ENCODE data around the gene PARP6.
A peak's percentile ranks its signal among the peaks of the same experiment; 100 is the strongest.

Gene PARP6

DNA sequence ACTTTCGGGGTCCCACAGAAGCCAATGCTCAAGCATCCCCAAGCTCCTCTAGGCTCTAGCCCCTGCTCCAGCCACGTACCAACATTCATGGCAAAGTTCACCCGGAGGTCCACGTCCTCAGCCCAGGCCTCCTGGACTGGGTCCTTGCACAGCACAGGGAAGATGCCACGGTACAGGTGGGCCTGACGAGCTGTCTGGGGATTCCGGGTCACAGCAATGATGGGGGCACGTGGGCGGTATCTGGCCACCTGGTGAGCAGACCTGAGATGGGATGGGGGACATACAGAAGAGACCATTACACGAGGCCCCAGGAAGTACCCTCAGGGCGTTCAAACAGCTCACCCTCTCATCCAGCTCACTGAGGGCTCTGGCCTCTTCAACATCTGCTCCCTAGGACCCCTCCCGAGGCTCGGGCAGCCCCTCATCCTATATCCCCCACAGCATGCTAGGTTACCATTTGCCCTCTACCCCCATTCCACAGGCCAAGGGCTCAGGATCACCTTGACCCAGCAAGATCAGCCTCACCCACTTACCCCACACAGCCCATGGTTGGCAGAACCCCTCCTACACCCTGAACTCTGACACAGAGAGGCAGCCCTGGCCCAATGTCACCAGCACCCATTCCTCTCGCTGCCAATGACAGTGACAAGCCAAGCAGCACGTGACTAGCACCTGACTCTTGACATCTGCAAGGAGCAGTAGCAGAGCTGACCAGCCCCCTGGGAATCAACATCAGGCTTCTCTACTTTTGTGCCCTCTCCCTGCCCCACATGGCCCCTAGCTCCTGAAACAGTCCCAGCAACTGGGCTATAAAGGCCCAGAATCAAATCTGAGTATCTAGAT lies 71.7 kb downstream of the PARP6 start:
- peaks cover 85% of the 10 kb centered on the region for H4K20me1 ChIP-seq (ENCODE audit: insufficient read depth, low read length)
- H3K36me3 ChIP-seq (replicated peaks; ENCODE audit: low read depth, low read length): peaks cover 76% of the 10 kb centered on the region
- no peaks in the 10 kb centered on the region for H3K9me3 ChIP-seq (ENCODE audit: insufficient read depth, low read length)
- H3K79me2 ChIP-seq (ENCODE audit: low read length): peaks cover 21% of the 10 kb centered on the region
- no peak for TF ChIP-seq EZH2phosphoT487 (IDR thresholded peaks at IDR 0.05; ENCODE audit: low read depth)
- no peak overlapping the region for H3K4me3 ChIP-seq (ENCODE audit: low read length)
- no peak overlapping the region for H3K4me2 ChIP-seq (ENCODE audit: low read length)
- peak overlapping the region; percentile 12; the same call in 1 of the 2 replicates for H3K27ac ChIP-seq (ENCODE audit: low read length)
- peaks cover 5% of the 10 kb centered on the region for H3K4me1 ChIP-seq (ENCODE audit: low read length)
- no peaks in the 10 kb centered on the region for H3K27me3 ChIP-seq (ENCODE audit: low read depth, low read length)
- H2AFZ ChIP-seq (ENCODE audit: low read depth, low read length): no peak overlapping the region
- no peak overlapping the region for H3K9ac ChIP-seq (ENCODE audit: low read length)

GRCh38 chr15:72199721-72200212 lies 72.6 kb downstream of the PARP6 start:
- Histone ChIP-seq H4K20me1 (ENCODE audit: insufficient read depth, low read length) (peaks cover 76% of the 10 kb centered on the region), H3K27ac (ENCODE audit: low read length) (0 out of 2 replicates have a peak overlapping the region, but pooled peaks have one; percentile 8), H3K79me2 (ENCODE audit: low read length) (peaks cover 14% of the 10 kb centered on the region), H3K9me3 (ENCODE audit: insufficient read depth, low read length) (no peaks in the 10 kb centered on the region), H3K4me1 (ENCODE audit: low read length) (peaks cover 13% of the 10 kb centered on the region), H3K27me3 (ENCODE audit: low read depth, low read length) (no peaks in the 10 kb centered on the region), H3K9ac (ENCODE audit: low read length) (no peak overlapping the region), H3K36me3 (replicated peaks; ENCODE audit: low read depth, low read length) (peaks cover 67% of the 10 kb centered on the region), H3K4me3 (ENCODE audit: low read length) (no peak overlapping the region), H2AFZ (ENCODE audit: low read depth, low read length) (no peak overlapping the region), H3K4me2 (ENCODE audit: low read length) (no peak overlapping the region)
- TF ChIP-seq EZH2phosphoT487 (IDR thresholded peaks at IDR 0.05; ENCODE audit: low read depth) (no peak), CTCF (IDR thresholded peaks at IDR 0.05; ENCODE audit: low read depth, low read length) (peak; percentile 91)

DNA sequence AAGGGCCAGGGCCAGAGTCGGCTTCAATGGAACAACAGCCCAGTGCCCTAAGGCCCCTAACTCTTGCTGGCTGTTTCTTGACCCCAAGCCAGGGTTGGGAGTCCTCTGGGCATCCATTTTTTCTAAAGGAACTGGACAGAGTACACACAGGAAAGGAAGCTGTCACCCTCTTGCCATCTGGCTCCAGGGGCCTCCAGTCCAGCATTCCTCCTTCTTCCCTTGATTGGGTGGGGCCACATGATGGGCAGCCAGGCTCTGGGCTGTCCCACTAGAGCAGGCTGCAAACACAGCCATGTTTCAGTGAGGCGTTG lies 73.2 kb downstream of the PARP6 start:
- Histone ChIP-seq H3K79me2 (ENCODE audit: low read length) (peaks cover 8% of the 10 kb centered on the region), H2AFZ (ENCODE audit: low read depth, low read length) (no peak overlapping the region), H3K36me3 (replicated peaks; ENCODE audit: low read depth, low read length) (peaks cover 61% of the 10 kb centered on the region), H4K20me1 (ENCODE audit: insufficient read depth, low read length) (peaks cover 70% of the 10 kb centered on the region), H3K4me1 (ENCODE audit: low read length) (peaks cover 14% of the 10 kb centered on the region), H3K9ac (ENCODE audit: low read length) (no peak overlapping the region), H3K4me2 (ENCODE audit: low read length) (no peak overlapping the region), H3K4me3 (ENCODE audit: low read length) (no peak overlapping the region), H3K27me3 (ENCODE audit: low read depth, low read length) (no peaks in the 10 kb centered on the region), H3K9me3 (ENCODE audit: insufficient read depth, low read length) (no peaks in the 10 kb centered on the region), H3K27ac (ENCODE audit: low read length) (no peak overlapping the region)
- TF ChIP-seq CTCF (IDR thresholded peaks at IDR 0.05; ENCODE audit: low read depth, low read length): no peak
- TF ChIP-seq EZH2phosphoT487 (IDR thresholded peaks at IDR 0.05; ENCODE audit: low read depth): no peak

DNA sequence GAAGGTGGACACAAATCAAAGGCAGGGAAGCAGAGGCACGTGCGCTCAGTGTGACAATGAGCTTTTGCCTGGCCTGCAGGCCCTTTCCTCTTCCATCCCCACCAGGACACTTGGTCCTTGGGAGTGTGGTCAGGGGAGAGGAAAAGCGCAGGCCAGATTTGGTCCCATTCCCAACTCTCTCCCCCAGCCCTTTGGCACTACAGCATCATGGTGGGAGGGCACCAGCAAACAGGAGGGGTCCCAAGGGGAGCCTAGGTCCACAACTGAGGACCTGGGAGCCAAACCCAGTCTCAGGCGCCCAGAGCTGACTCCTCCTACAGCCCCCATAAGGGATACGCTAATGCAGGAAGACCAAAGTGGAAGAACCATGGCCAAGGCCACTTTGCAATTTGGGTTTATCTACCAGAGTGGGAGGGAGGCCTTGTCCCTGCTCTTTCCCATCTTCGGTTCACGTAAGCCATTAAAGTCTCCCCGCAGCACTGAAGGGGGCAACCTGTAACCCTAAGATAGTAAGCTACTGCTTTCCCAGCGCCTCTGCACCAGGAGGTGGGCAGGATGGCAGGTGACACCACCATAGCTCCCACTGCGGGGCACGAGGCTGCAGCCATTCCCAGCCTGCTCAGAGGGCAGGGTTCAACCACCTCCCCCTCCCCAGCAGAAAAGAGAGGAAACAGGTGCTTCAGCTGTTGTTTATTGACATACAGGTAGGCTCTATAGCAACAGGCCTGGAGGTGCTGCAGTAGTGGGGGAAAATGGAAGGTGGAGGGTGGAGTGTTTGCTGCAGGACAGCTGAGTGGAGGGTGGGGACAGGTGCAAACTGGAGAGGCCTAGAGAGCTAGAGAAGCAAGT lies 73.8 kb downstream of the PARP6 start:
- Histone ChIP-seq H3K9me3 (ENCODE audit: insufficient read depth, low read length) (no peaks in the 10 kb centered on the region), H3K9ac (ENCODE audit: low read length) (no peak overlapping the region), H3K27ac (ENCODE audit: low read length) (no peak overlapping the region), H2AFZ (ENCODE audit: low read depth, low read length) (no peak overlapping the region), H4K20me1 (ENCODE audit: insufficient read depth, low read length) (peaks cover 65% of the 10 kb centered on the region), H3K27me3 (ENCODE audit: low read depth, low read length) (no peaks in the 10 kb centered on the region), H3K4me3 (ENCODE audit: low read length) (no peak overlapping the region), H3K79me2 (ENCODE audit: low read length) (peaks cover 3% of the 10 kb centered on the region), H3K4me1 (ENCODE audit: low read length) (peaks cover 14% of the 10 kb centered on the region), H3K4me2 (ENCODE audit: low read length) (no peak overlapping the region), H3K36me3 (replicated peaks; ENCODE audit: low read depth, low read length) (peaks cover 55% of the 10 kb centered on the region)
- TF ChIP-seq EZH2phosphoT487 (IDR thresholded peaks at IDR 0.05; ENCODE audit: low read depth) (no peak), CTCF (IDR thresholded peaks at IDR 0.05; ENCODE audit: low read depth, low read length) (no peak)

Data from OCI-LY3 (cell line).